ENCODE measurements around the gene RAP1B. TPM values are rescaled to one million over a fixed set of nuclear protein-coding genes. Genes with fewer than 3 reads are reported as not detected.

The RAP1B gene
- polyA plus RNA-seq, 1 experiment = 278 TPM

DNA sequence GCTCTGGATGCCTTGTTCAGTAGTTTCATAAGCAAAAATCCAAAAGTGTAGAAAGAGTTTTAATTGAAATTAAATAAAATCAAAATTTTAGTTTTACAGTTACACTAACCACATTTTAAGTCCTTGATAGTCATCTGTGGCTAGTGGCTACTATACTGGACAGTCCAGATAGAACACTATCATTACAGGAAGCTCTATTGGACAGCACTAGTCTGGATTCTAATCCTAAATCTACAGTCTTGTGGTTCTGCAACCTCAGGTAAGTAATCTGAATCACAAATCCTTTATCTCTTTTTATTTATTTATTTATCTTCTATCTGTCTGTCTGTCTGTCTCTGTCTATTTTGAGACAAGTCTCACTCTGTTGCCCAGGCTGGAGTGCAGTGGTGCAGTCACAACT is 18.0 kb downstream of the RAP1B start:
- POLR2A ChIA-PET = no interaction called here
- Histone ChIP-seq H3K27me3 (ENCODE audit: control insufficient read depth, insufficient read depth, low read length) (no peaks in the 10 kb centered on the region), H3K27ac (ENCODE audit: low read depth, low read length) (no peak overlapping the region), H3K4me3 (ENCODE audit: low read depth, low read length) (no peak overlapping the region), H3K9me3 (ENCODE audit: control insufficient read depth, insufficient read depth, low read length) (peaks cover 6% of the 10 kb centered on the region)
- DNase-seq (ENCODE audit: low read depth, low spot score) = no peak
- TF ChIP-seq, protein P1, sequence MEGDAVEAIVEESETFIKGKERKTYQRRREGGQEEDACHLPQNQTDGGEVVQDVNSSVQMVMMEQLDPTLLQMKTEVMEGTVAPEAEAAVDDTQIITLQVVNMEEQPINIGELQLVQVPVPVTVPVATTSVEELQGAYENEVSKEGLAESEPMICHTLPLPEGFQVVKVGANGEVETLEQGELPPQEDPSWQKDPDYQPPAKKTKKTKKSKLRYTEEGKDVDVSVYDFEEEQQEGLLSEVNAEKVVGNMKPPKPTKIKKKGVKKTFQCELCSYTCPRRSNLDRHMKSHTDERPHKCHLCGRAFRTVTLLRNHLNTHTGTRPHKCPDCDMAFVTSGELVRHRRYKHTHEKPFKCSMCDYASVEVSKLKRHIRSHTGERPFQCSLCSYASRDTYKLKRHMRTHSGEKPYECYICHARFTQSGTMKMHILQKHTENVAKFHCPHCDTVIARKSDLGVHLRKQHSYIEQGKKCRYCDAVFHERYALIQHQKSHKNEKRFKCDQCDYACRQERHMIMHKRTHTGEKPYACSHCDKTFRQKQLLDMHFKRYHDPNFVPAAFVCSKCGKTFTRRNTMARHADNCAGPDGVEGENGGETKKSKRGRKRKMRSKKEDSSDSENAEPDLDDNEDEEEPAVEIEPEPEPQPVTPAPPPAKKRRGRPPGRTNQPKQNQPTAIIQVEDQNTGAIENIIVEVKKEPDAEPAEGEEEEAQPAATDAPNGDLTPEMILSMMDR (IDR thresholded peaks at IDR 0.05; ENCODE audit: low read depth, low read length) = no peak
- CTCF ChIA-PET = no interaction called here

DNA sequence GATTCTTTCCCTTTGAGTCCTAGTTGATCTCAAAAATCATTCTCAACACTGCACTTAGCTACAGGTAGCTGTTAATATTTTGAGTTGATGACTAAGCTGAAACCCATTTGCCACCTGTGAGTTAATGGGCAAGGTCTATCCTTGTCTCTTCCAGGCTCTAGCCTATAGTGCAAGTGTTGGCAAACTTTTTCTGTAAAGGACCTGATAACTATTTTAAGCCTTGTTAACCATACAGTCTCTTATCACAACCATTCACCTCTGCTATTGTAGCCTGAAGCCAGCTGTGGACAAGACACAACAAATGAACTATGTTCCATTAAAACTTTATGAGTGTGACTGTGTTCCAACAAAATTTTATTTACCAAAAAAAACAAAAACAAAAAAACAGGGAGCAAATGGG is 19.4 kb downstream of the RAP1B start:
- no peak for DNase-seq (ENCODE audit: low read depth, low spot score)
- H3K27me3 ChIP-seq (ENCODE audit: control insufficient read depth, insufficient read depth, low read length) = no peaks in the 10 kb centered on the region
- TF ChIP-seq, protein P1 (IDR thresholded peaks at IDR 0.05; ENCODE audit: low read depth, low read length) = no peak
- H3K4me3 ChIP-seq (ENCODE audit: low read depth, low read length) = no peak overlapping the region
- CTCF ChIA-PET = no interaction called here
- POLR2A ChIA-PET = no interaction called here
- H3K27ac ChIP-seq (ENCODE audit: low read depth, low read length) = no peak overlapping the region
- H3K9me3 ChIP-seq (ENCODE audit: control insufficient read depth, insufficient read depth, low read length) = peaks cover 4% of the 10 kb centered on the region; the same call in 1 of the 2 replicates

DNA sequence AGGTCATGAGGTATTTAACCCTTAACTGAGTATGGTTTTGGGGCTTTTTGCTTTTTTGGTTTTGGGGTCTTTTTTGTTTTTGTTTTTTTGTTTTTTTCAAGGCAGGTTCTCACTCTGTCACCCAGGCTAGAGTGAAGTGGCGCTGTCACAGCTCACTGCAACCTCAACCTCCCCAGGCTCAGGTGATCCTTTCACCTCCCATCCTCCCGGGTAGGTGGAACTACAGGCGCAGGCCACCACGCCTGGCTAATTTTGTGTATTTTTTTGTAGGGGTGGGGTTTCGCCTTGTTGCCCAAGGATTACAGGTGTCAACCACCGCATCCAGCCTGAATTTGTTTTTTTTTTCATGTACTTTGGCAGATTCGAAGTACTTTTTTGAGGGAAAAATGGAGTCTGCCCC is 19.9 kb downstream of the RAP1B start:
- no peak for DNase-seq (ENCODE audit: low read depth, low spot score)
- TF ChIP-seq, protein P1 (IDR thresholded peaks at IDR 0.05; ENCODE audit: low read depth, low read length) = no peak
- CTCF ChIA-PET = no interaction called here
- H3K4me3 ChIP-seq (ENCODE audit: low read depth, low read length) = no peak overlapping the region
- peaks cover 4% of the 10 kb centered on the region; the same call in 1 of the 2 replicates for H3K9me3 ChIP-seq (ENCODE audit: control insufficient read depth, insufficient read depth, low read length)
- no peak overlapping the region for H3K27ac ChIP-seq (ENCODE audit: low read depth, low read length)
- POLR2A ChIA-PET = no interaction called here
- H3K27me3 ChIP-seq (ENCODE audit: control insufficient read depth, insufficient read depth, low read length) = no peaks in the 10 kb centered on the region

DNA sequence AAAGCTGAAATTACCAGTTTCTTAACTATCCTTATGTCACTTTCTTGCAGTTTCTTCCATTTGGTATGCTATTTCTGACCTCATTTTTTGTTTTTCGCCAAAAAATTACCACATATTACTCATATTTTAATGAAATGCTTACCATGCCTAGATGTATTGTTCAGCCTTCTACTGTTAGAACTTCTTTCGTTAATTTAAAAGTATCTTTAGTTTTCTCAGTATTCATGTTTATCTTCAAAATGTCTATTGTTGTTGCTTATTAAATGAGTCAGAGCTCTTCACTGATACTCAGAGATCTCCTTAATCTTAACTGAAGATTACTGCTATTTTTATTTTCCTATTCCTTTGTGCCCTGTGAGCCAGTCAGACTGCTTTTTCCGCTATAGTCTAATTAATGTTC is 20.5 kb downstream of the RAP1B start:
- Histone ChIP-seq H3K4me3 (ENCODE audit: low read depth, low read length) (no peak overlapping the region), H3K27ac (ENCODE audit: low read depth, low read length) (no peak overlapping the region), H3K9me3 (ENCODE audit: control insufficient read depth, insufficient read depth, low read length) (peaks cover 4% of the 10 kb centered on the region; the same call in 1 of the 2 replicates), H3K27me3 (ENCODE audit: control insufficient read depth, insufficient read depth, low read length) (no peaks in the 10 kb centered on the region)
- CTCF ChIA-PET = no interaction called here
- no peak for DNase-seq (ENCODE audit: low read depth, low spot score)
- POLR2A ChIA-PET = no interaction called here
- TF ChIP-seq, protein P1 (IDR thresholded peaks at IDR 0.05; ENCODE audit: low read depth, low read length) = no peak

DNA sequence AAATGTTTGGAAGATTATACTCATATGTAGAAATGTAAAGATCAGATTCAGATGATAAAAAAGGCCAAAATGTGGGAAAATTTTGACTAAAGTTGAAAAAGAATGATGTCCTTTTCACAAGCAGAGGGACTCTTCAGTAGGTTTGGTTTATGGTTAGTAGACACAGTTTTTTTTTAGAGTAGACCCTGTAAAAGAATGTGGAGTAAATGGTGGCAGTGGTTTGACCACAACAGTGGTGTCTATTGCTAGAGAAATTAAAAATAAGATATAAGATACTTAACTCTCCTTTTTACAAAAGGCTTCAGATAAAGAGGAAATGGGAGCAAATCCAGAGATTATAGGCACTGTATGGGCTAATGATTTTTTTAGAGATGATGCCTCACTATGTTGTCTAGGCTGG is 21.8 kb downstream of the RAP1B start:
- ChIA-PET POLR2A (no interaction called here), CTCF (interaction anchor here (1.3 kb wide), 1 partner anchor 17 kb away, joined by 3 read pairs; no protein-coding TSS in a partner anchor)
- Histone ChIP-seq H3K9me3 (ENCODE audit: control insufficient read depth, insufficient read depth, low read length) (peaks cover 4% of the 10 kb centered on the region; the same call in 1 of the 2 replicates), H3K27ac (ENCODE audit: low read depth, low read length) (no peak overlapping the region), H3K4me3 (ENCODE audit: low read depth, low read length) (no peak overlapping the region), H3K27me3 (ENCODE audit: control insufficient read depth, insufficient read depth, low read length) (no peaks in the 10 kb centered on the region)
- DNase-seq (ENCODE audit: low read depth, low spot score) = no peak
- TF ChIP-seq, protein P1 (IDR thresholded peaks at IDR 0.05; ENCODE audit: low read depth, low read length) = no peak

Measured in AG04450 (cell line).